ENCODE results near the gene SLC25A29. TPM values are rescaled to one million over a fixed set of nuclear protein-coding genes. Genes with fewer than 3 reads are reported as not detected.

Gene SLC25A29
- total and polyA plus RNA-seq, 2 of the 8 experiments (the other 6 are each of a cell fraction or from before 2014, with no cell fraction given), result 135 to 177 TPM

DNA sequence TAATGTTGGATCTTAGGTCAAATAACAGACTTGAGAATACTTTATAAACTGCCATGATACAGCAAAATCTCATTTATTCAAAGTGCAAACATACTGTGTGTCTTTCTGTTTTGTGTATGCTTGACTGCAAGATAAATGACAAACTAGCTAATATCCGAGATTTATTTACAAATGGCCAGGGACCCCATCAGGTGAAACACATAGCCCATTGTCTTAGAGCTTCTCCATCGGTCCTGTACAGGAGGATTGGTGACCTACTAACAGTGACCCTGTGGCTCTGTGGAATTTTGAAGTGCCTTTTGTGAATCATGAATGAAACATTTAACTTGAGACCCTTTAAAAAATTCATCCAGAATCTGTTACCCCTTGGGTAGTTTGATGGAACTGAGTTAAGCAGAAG is 27.1 kb downstream of the SLC25A29 start (continued):
- TF ChIP-seq, protein P1, sequence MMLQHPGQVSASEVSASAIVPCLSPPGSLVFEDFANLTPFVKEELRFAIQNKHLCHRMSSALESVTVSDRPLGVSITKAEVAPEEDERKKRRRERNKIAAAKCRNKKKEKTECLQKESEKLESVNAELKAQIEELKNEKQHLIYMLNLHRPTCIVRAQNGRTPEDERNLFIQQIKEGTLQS (IDR thresholded peaks at IDR 0.05; ENCODE audit: insufficient read depth, low read depth, low read length), result no peak
- TF ChIP-seq SP1 (IDR thresholded peaks at IDR 0.05; ENCODE audit: low read depth, low read length), result no peak

Measured in H1 (cell line).